Islet precursor cell (in vitro differentiated cells): ENCODE results near the gene TMEM270.
A peak's percentile ranks its signal among the peaks of the same experiment; 100 is the strongest.
"Not testable (repeated sequence)": the region's sequence is repeated elsewhere in the genome, so short reads cannot be mapped to it uniquely, and the experiment has no call there.

ENCODE experiments used
- DNase-seq: peaks from one replicate; pipeline ENCODE4 v3.0.0-alpha.2; 2018

The TMEM270 gene

GRCh38 chr7:73832806-73833205, 28.2 kb upstream of the TMEM270 start:
- DNase-seq, result no peak

- peak; percentile 95 for DNase-seq
Measured at GRCh38 chr7:73833251-73833919, 27.6 kb upstream of the TMEM270 start.

- DNase-seq, result no peak
Measured at GRCh38 chr7:73834626-73835191, 26.2 kb upstream of the TMEM270 start.

- DNase-seq, result not testable (repeated sequence)
Measured at GRCh38 chr7:73837167-73837566, 23.8 kb upstream of the TMEM270 start.

GRCh38 chr7:73838642-73839041, 22.3 kb upstream of the TMEM270 start:
- DNase-seq, result no peak

- no peak for DNase-seq
Measured at GRCh38 chr7:73839290-73839689, 21.7 kb upstream of the TMEM270 start.

- DNase-seq, result no peak
Measured at GRCh38 chr7:73839743-73840714, 20.9 kb upstream of the TMEM270 start.

- DNase-seq, result no peak
Measured at GRCh38 chr7:73840715-73841379, 20.1 kb upstream of the TMEM270 start.

- DNase-seq, result no peak
Measured at GRCh38 chr7:73841689-73842066, 19.3 kb upstream of the TMEM270 start.

- DNase-seq, result peak; percentile 99
Measured at GRCh38 chr7:73842067-73842976, 18.6 kb upstream of the TMEM270 start, which contains the start of gene METTL27. METTL27 (minus strand) TSS chr7:73842516; CDS start chr7:73842140, 376 bp downstream.

GRCh38 chr7:73844131-73844547, 16.8 kb upstream of the TMEM270 start:
- peak; percentile 83 for DNase-seq

- peak; percentile 79 for DNase-seq
Measured at GRCh38 chr7:73844848-73845460, 16.0 kb upstream of the TMEM270 start.

GRCh38 chr7:73845701-73846195, 15.2 kb upstream of the TMEM270 start:
- peak; percentile 87 for DNase-seq

- DNase-seq, result no peak
Measured at GRCh38 chr7:73847941-73848723, 12.8 kb upstream of the TMEM270 start.

- DNase-seq, result peak; percentile 86
Measured at GRCh38 chr7:73850781-73851207, 10.2 kb upstream of the TMEM270 start.

- peak; percentile 80 for DNase-seq
Measured at GRCh38 chr7:73851410-73852338, 9.3 kb upstream of the TMEM270 start.

- DNase-seq, result peak; percentile 56
Measured at GRCh38 chr7:73852500-73852899, 8.5 kb upstream of the TMEM270 start.

GRCh38 chr7:73856941-73857340, 4.0 kb upstream of the TMEM270 start:
- peak; percentile 46 for DNase-seq

- no peak for DNase-seq
Measured at GRCh38 chr7:73858807-73859206, 2.2 kb upstream of the TMEM270 start.
